IMR-90 (cell line): Measurements from ENCODE around the gene STX4. TPM values are rescaled to one million over a fixed set of nuclear protein-coding genes. Genes with fewer than 3 reads are reported as not detected.

Source experiments
- ATAC-seq: fragments of 200-7000 bp; cut with Tn5 transposase; 2 replicates; pipeline ENCODE4 v1.9.1; 2020; ENCODE audit warnings: low read depth, mild to moderate bottlenecking, moderate library complexity
- BruUV-seq: library from RNA; stranded (reverse); fragments of 400-500 nt; replicated peaks from 2 replicates; lab custom pipeline; 2021; lab: Mats Ljungman, UMichigan
- CTCF ChIA-PET: fragments of 300-600 bp; formaldehyde crosslinking; extraction: SDS; loops from one replicate; lab custom pipeline; 2021; ENCODE audit warnings: antibody characterized with exemption; lab: Yijun Ruan, JAX
- POLR2A ChIA-PET: fragments of 300-600 bp; sonication (Branson Sonifier 250); formaldehyde crosslinking; loops from one replicate; lab custom pipeline; 2022; ENCODE audit warnings: antibody characterized with exemption; ENCODE audit not compliant: unreplicated experiment; lab: Charles Lee
- DNase-seq: peaks from one replicate; pipeline ENCODE4 v3.0.0; 2013
- H2AFZ ChIP-seq: replicated peaks from 2 replicates; pipeline ENCODE3; 2013; ENCODE audit warnings: low read length, mild to moderate bottlenecking; ENCODE audit not compliant: poor library complexity
- H2AK5ac ChIP-seq: 2 replicates; pipeline ENCODE4 v1.6.1; 2013; ENCODE audit warnings: low read depth, low read length, inconsistent platforms
- H2AK9ac ChIP-seq: replicated peaks from 2 replicates; pipeline ENCODE3; 2013; ENCODE audit warnings: mild to moderate bottlenecking, low read depth, low read length, moderate library complexity; ENCODE audit not compliant: poor library complexity
- H2BK120ac ChIP-seq: 2 replicates; pipeline ENCODE4 v1.6.1; 2013; ENCODE audit warnings: low read depth, low read length, inconsistent platforms
- H2BK15ac ChIP-seq: 3 replicates; pipeline ENCODE4 v1.6.1; 2013; ENCODE audit warnings: low read depth, low read length, inconsistent platforms
- H2BK20ac ChIP-seq: 2 replicates; pipeline ENCODE4 v1.6.1; 2013; ENCODE audit warnings: low read depth, mild to moderate bottlenecking, inconsistent platforms, low read length, moderate library complexity
- H2BK5ac ChIP-seq: 2 replicates; pipeline ENCODE4 v1.6.1; 2013; ENCODE audit warnings: mild to moderate bottlenecking, low read depth, low read length, inconsistent platforms; ENCODE audit not compliant: poor library complexity, severe bottlenecking
- H3K14ac ChIP-seq: replicated peaks from 2 replicates; pipeline ENCODE4 v1.6.1; 2013; ENCODE audit warnings: low read depth, low read length, inconsistent platforms
- H3K18ac ChIP-seq: 2 replicates; pipeline ENCODE4 v1.6.1; 2013; ENCODE audit warnings: low read depth, low read length, control low read depth
- H3K23ac ChIP-seq: 2 replicates; pipeline ENCODE4 v1.6.1; 2013; ENCODE audit warnings: low read depth, low read length, inconsistent platforms
- H3K27ac ChIP-seq: 2 replicates; pipeline ENCODE4 v1.5.1; 2013; ENCODE audit warnings: mild to moderate bottlenecking, control low read depth, low read length; ENCODE audit not compliant: insufficient read depth
- H3K27me3 ChIP-seq: 2 replicates; pipeline ENCODE4 v1.6.1; 2013; ENCODE audit warnings: low read length; ENCODE audit not compliant: control insufficient read depth, insufficient read depth
- H3K36me3 ChIP-seq: 2 replicates; pipeline ENCODE4 v1.6.1; 2013; ENCODE audit warnings: low read length, mixed read lengths; ENCODE audit not compliant: control insufficient read depth, insufficient read depth
- H3K4ac ChIP-seq: 2 replicates; pipeline ENCODE4 v1.6.1; 2013; ENCODE audit warnings: low read depth, low read length, inconsistent platforms
- H3K4me1 ChIP-seq: 2 replicates; pipeline ENCODE4 v1.6.1; 2013; ENCODE audit warnings: low read length, mixed read lengths; ENCODE audit not compliant: control insufficient read depth, insufficient read depth
- H3K4me2 ChIP-seq: 2 replicates; pipeline ENCODE4 v1.6.1; 2013; ENCODE audit warnings: low read depth, mild to moderate bottlenecking, control low read depth, low read length, moderate library complexity
- H3K4me3 ChIP-seq: 2 replicates; pipeline ENCODE4 v1.5.1; 2013; ENCODE audit warnings: low read depth, mild to moderate bottlenecking, control low read depth, low read length, moderate library complexity; ENCODE audit not compliant: insufficient read depth
- H3K56ac ChIP-seq: 2 replicates; pipeline ENCODE4 v1.6.1; 2013; ENCODE audit warnings: low read length, inconsistent platforms; ENCODE audit not compliant: insufficient read depth; ENCODE audit errors: extremely low read depth
- H3K79me1 ChIP-seq, 2 experiments: 2 replicates each; pipeline ENCODE4 v1.6.1; 2013; ENCODE audit warnings: low read length in 2 of 2, inconsistent platforms in 1 of 2, low read depth in 1 of 2
- H3K9ac ChIP-seq: 2 replicates; pipeline ENCODE4 v1.6.1; 2013; ENCODE audit warnings: low read depth, low read length, control low read depth
- H3K9me1 ChIP-seq: 2 replicates; pipeline ENCODE4 v1.6.1; 2013; ENCODE audit warnings: low read length, inconsistent platforms; ENCODE audit not compliant: insufficient read depth
- H3K9me3 ChIP-seq: 2 replicates; pipeline ENCODE4 v1.6.1; 2013; ENCODE audit warnings: low read length; ENCODE audit not compliant: control insufficient read depth, insufficient read depth
- H4K20me1 ChIP-seq: 2 replicates; pipeline ENCODE4 v1.6.1; 2013; ENCODE audit warnings: low read length, inconsistent platforms; ENCODE audit not compliant: insufficient read depth
- H4K5ac ChIP-seq: 2 replicates; pipeline ENCODE4 v1.6.1; 2013; ENCODE audit warnings: mild to moderate bottlenecking, low read depth, low read length, control low read depth
- H4K8ac ChIP-seq, 2 experiments: 2 replicates each; pipeline ENCODE4 v1.6.1; 2013; ENCODE audit warnings: low read depth in 2 of 2, low read length in 2 of 2, control low read depth in 1 of 2, inconsistent platforms in 1 of 2
- H4K91ac ChIP-seq: 2 replicates; pipeline ENCODE4 v1.6.1; 2013; ENCODE audit warnings: low read depth, low read length, inconsistent platforms; ENCODE audit not compliant: insufficient read depth
- BHLHE40 ChIP-seq: fragments of 150-350 bp; IDR thresholded peaks from 2 replicates; pipeline ENCODE4 v1.6.1; 2016; ENCODE audit warnings: mild to moderate bottlenecking, low read depth, low read length
- CEBPB ChIP-seq: IDR thresholded peaks from 2 replicates; pipeline ENCODE4 v1.6.1; 2012; ENCODE audit warnings: low read depth, low read length, improper control_type of control experiment
- NFE2L2 ChIP-seq: fragments of 150-350 bp; IDR thresholded peaks from 2 replicates; pipeline ENCODE4 v1.6.1; 2016; ENCODE audit warnings: low read depth, mild to moderate bottlenecking, low read length
- POLR2A ChIP-seq: IDR thresholded peaks from 2 replicates; pipeline ENCODE4 v1.6.1; 2012; ENCODE audit warnings: mild to moderate bottlenecking, low read depth, low read length
- RAD21 ChIP-seq: IDR thresholded peaks from 2 replicates; pipeline ENCODE4 v1.6.1; 2012; ENCODE audit warnings: low read length, improper control_type of control experiment
- RCOR1 ChIP-seq: IDR thresholded peaks from 2 replicates; pipeline ENCODE4 v1.6.1; 2012; ENCODE audit warnings: mild to moderate bottlenecking, low read length, improper control_type of control experiment; ENCODE audit not compliant: insufficient replicate concordance
- RFX5 ChIP-seq: IDR thresholded peaks from 2 replicates; pipeline ENCODE4 v1.8.0; 2012; ENCODE audit warnings: low read depth, mild to moderate bottlenecking, low read length, moderate library complexity
- USF2 ChIP-seq: fragments of 150-350 bp; IDR thresholded peaks from 2 replicates; pipeline ENCODE4 v1.6.1; 2017; ENCODE audit warnings: mild to moderate bottlenecking, antibody characterized with exemption, low read length, low read depth
- WGBS, 2 experiments: methylation state at CpG; one replicate each; pipeline versions ENCODE4 v1.1.5 to v1.1.7; 2013; ENCODE audit warnings: missing lambda C conversion rate in 2 of 2; ENCODE audit not compliant: insufficient read length in 1 of 2; ENCODE audit errors: extremely low coverage in 2 of 2; 5-methylcytosine and 5-hydroxymethylcytosine counted together
- dilution Hi-C: fragments of 300-500 bp; cut with HindIII; formaldehyde crosslinking; loops from one replicate; pipeline ENCODE4 v1.14.3; 2018; ENCODE audit warnings: low sequenced_read_pairs; ENCODE audit not compliant: unreplicated experiment
- in situ Hi-C: fragments of 300-500 bp; cut with MboI; formaldehyde crosslinking; loops from 3 replicates; pipeline ENCODE4 v1.14.3; 2019; ENCODE audit warnings: low sequenced_read_pairs, inconsistent platforms, mixed read lengths
- intact Hi-C: fragments of 100-400 bp; cut with micrococcal nuclease; formaldehyde crosslinking; loops from 2 replicates; pipeline ENCODE4 v1.10.0; 2022
- polyA plus RNA-seq, 3 experiments: library from polyadenylated mRNA; depleted of rRNA; stranded (reverse); fragments of >200 nt; gene quantifications; 2 replicates each; pipeline ENCODE4 v1.2.3, GENCODE V29; 2012; ENCODE audit warnings: low replicate concordance in 1 of 3
- total RNA-seq: library from RNA; depleted of rRNA; stranded (reverse); fragments of >200 nt; gene quantifications from 2 replicates; pipeline ENCODE4 v1.2.3, GENCODE V29; 2012

STX4 gene
- total and polyA plus RNA-seq, 2 of the 4 experiments (the other 2 are of a cell fraction): 23.5 to 67.9 TPM

- no peak overlapping the region for H4K91ac ChIP-seq
- no peak overlapping the region for H3K9ac ChIP-seq
- DNase-seq (no peak), ATAC-seq (no peak)
- no peak overlapping the region for H4K8ac ChIP-seq
- H3K9me3 ChIP-seq: no peaks in the 10 kb centered on the region
- H2AK5ac ChIP-seq: no peak overlapping the region
- H3K4me1 ChIP-seq: no peaks in the 10 kb centered on the region
- no peaks in the 10 kb centered on the region for H4K20me1 ChIP-seq
- no peaks in the 10 kb centered on the region for H3K27me3 ChIP-seq
- in situ Hi-C loops: no loop called here
- CTCF ChIA-PET: no interaction called here
- no peak overlapping the region for H3K4me2 ChIP-seq
- H2BK20ac ChIP-seq: no peak overlapping the region
- H3K56ac ChIP-seq: no peak overlapping the region
- 93% methylated on average over 3 of the region's 12 CpGs; no CpG with 5 or more reads in 1 of the 2 experiments for WGBS, 2 experiments
- TF ChIP-seq RAD21 (no peak), CEBPB (no peak), BHLHE40 (no peak), RFX5 (no peak), RCOR1 (no peak), NFE2L2 (no peak), POLR2A (no peak), USF2 (no peak)
- H2AK9ac ChIP-seq: no peak overlapping the region
- H3K18ac ChIP-seq: no peak overlapping the region
- H3K27ac ChIP-seq: no peak overlapping the region
- no peak overlapping the region for H2AFZ ChIP-seq
- BruUV-seq: no TSS peak
- POLR2A ChIA-PET: interaction anchor here (0.7 kb wide), 1 partner anchor 160 kb away, joined by 6 read pairs; no protein-coding TSS in a partner anchor
- H3K9me1 ChIP-seq: no peaks in the 10 kb centered on the region
- no peak overlapping the region for H3K14ac ChIP-seq
- no peak overlapping the region for H3K23ac ChIP-seq
- H3K4ac ChIP-seq: no peak overlapping the region
- no peak overlapping the region for H3K4me3 ChIP-seq
- no peaks in the 10 kb centered on the region for H3K79me1 ChIP-seq
- dilution Hi-C loops: no loop called here
- no peak overlapping the region for H2BK120ac ChIP-seq
- no peak overlapping the region for H4K5ac ChIP-seq
- intact Hi-C loops: no loop called here
- H2BK15ac ChIP-seq: no peak overlapping the region
- H2BK5ac ChIP-seq: no peak overlapping the region
- H3K36me3 ChIP-seq: no peaks in the 10 kb centered on the region
These were observed 10.7 kb upstream of the STX4 start for GRCh38 chr16:31022544-31023251.
